Kidney (tissue), 14 donors: ENCODE results near the gene JAKMIP3. TPM values are rescaled to one million over a fixed set of nuclear protein-coding genes. Genes with fewer than 3 reads are reported as not detected.

ENCODE experiments used
- DNase-seq, 5 donors: peaks; one replicate each; pipeline ENCODE4 v3.0.0-alpha.2; 2013 to 2020
- FAIRE-seq: peaks from 2 replicates; lab custom pipeline; 2012; peaks lifted over from hg19 to GRCh38; lab: Jason Lieb, UNC
- H3K27ac ChIP-seq, 2 donors: one replicate each; pipeline ENCODE4 v1.7.0; 2013; ENCODE audit warnings: low read depth in 2 of 2, low read length in 2 of 2, inconsistent platforms in 1 of 2
- H3K27me3 ChIP-seq: one replicate; pipeline ENCODE4 v1.7.1; 2013; ENCODE audit warnings: low read length, inconsistent platforms; ENCODE audit not compliant: control insufficient read depth, insufficient read depth
- H3K36me3 ChIP-seq, 3 donors: one replicate each; pipeline versions ENCODE4 v1.7.0 to v1.7.1; 2013; ENCODE audit warnings: low read length in 3 of 3, control low read depth in 1 of 3, inconsistent platforms in 1 of 3; ENCODE audit not compliant: insufficient read depth in 3 of 3, control insufficient read depth in 2 of 3
- H3K4me1 ChIP-seq, 3 donors: one replicate each; pipeline versions ENCODE4 v1.7.0 to v1.7.1; 2013; ENCODE audit warnings: low read length in 3 of 3, inconsistent platforms in 1 of 3, low read depth in 1 of 3; ENCODE audit not compliant: control insufficient read depth in 2 of 3, insufficient read depth in 2 of 3
- H3K4me3 ChIP-seq, 3 donors: one replicate each; pipeline versions ENCODE4 v1.7.0 to v1.8.1; 2013; ENCODE audit warnings: low read length in 3 of 3, control low read depth in 1 of 3, inconsistent platforms in 1 of 3
- H3K9ac ChIP-seq, 3 donors: one replicate each; pipeline versions ENCODE4 v1.7.0 to v1.7.1; 2013; ENCODE audit warnings: low read length in 3 of 3, control low read depth in 1 of 3, inconsistent platforms in 1 of 3
- H3K9me3 ChIP-seq, 3 donors: one replicate each; pipeline versions ENCODE4 v1.7.0 to v1.7.1; 2013; ENCODE audit warnings: low read length in 3 of 3, control low read depth in 1 of 3, inconsistent platforms in 1 of 3; ENCODE audit not compliant: control insufficient read depth in 2 of 3, insufficient read depth in 1 of 3
- CTCF ChIP-seq: IDR thresholded peaks from 3 replicates; pipeline ENCODE4 v1.5.1; 2012; ENCODE audit warnings: mild to moderate bottlenecking, moderate library complexity, borderline replicate concordance; ENCODE audit not compliant: insufficient read depth; ENCODE audit errors: extremely low read depth
- intact Hi-C: fragments of 100-400 bp; cut with DNase I; formaldehyde crosslinking; loops from one replicate; pipeline ENCODE4 v1.11.1; 2022
- polyA plus RNA-seq: library from polyadenylated mRNA; stranded (reverse); fragments of 350-450 nt; fragmentation: Illumina TruSeq; extraction: RNeasy Lipid Tissue Mini Kit (QIAGEN cat#74804); gene quantifications from one replicate; pipeline ENCODE4 v1.2.3, GENCODE V29; 2014; ENCODE audit warnings: low read depth, low replicate concordance; ENCODE audit not compliant: insufficient read depth
- total RNA-seq: library from RNA; stranded (reverse); fragmentation: NEBNext Ultra II Directional; extraction: Animal tissue kit (Norgen Biotek cat#: 25700); gene quantifications from one replicate; pipeline ENCODE4 v1.2.1, GENCODE V29; 2021
- donor health status: control.
- donor health status: control.
- donor health status: control.
- donor health status: control.
- donor health status: control.
- donor health status: DM: yes; HTN: yes; CAD: no.
- donor health status: Normal renal cell carcinoma (clear cell type).

Gene JAKMIP3
- total and polyA plus RNA-seq, 2 donors from 2014 or later: 0.13 to 0.16 TPM

GRCh38 chr10:132095403-132096113, 29.8 kb downstream of the JAKMIP3 start:
- FAIRE-seq: no peak
- DNase-seq: peak in 2 of 5 donors; percentile 5 to 24
- intact Hi-C loops: no loop called here
- no peak for TF ChIP-seq CTCF
- Histone ChIP-seq H3K27me3 (no peaks in the 10 kb centered on the region), H3K9me3 (no peaks in the 10 kb centered on the region), H3K36me3 (no peaks in the 10 kb centered on the region), H3K9ac (no peak overlapping the region), H3K4me1 (no peaks in the 10 kb centered on the region), H3K4me3 (no peak overlapping the region), H3K27ac (no peak overlapping the region)

- DNase-seq (peak in 2 of 5 donors; percentile 7 to 31), FAIRE-seq (no peak)
- no peaks in the 10 kb centered on the region for H3K9me3 ChIP-seq
Measured at GRCh38 chr10:132096223-132096622, 30.5 kb downstream of the JAKMIP3 start.

GRCh38 chr10:132096863-132097478, 31.2 kb downstream of the JAKMIP3 start:
- H3K27ac ChIP-seq: no peak overlapping the region
- no peak for TF ChIP-seq CTCF
- no peaks in the 10 kb centered on the region for H3K9me3 ChIP-seq
- intact Hi-C loops: no loop called here
- H3K4me3 ChIP-seq: no peak overlapping the region
- no peaks in the 10 kb centered on the region for H3K27me3 ChIP-seq
- FAIRE-seq (no peak), DNase-seq (peak in 2 of 5 donors; percentile 6 to 51)
- H3K9ac ChIP-seq: no peak overlapping the region
- H3K4me1 ChIP-seq: no peaks in the 10 kb centered on the region
- no peaks in the 10 kb centered on the region for H3K36me3 ChIP-seq

More at GRCh38 chr10:132096223-132096622, 30.5 kb downstream of the JAKMIP3 start:
- no peaks in the 10 kb centered on the region for H3K27me3 ChIP-seq
- no peak for TF ChIP-seq CTCF
- no peaks in the 10 kb centered on the region for H3K4me1 ChIP-seq
- H3K36me3 ChIP-seq: no peaks in the 10 kb centered on the region
- no peak overlapping the region for H3K4me3 ChIP-seq
- intact Hi-C loops: no loop called here
- H3K27ac ChIP-seq: no peak overlapping the region
- H3K9ac ChIP-seq: no peak overlapping the region
